B cell (primary cell): ENCODE measurements around the gene CILP2.

Experiments
- CTCF ChIP-seq: fragments of 200-600 bp; IDR thresholded peaks from one replicate; pipeline ENCODE4 v1.8.0; 2022; ENCODE audit warnings: antibody characterized with exemption, mild to moderate bottlenecking
- EZH2 ChIP-seq: IDR thresholded peaks from 2 replicates; pipeline ENCODE4 v1.6.1; 2012; ENCODE audit warnings: borderline replicate concordance, low read depth, mild to moderate bottlenecking, moderate library complexity, low read length; ENCODE audit not compliant: insufficient read depth, poor library complexity, severe bottlenecking

- TF ChIP-seq CTCF (no peak), EZH2 (no peak)
Observed at GRCh38 chr19:19508217-19508616, 29.8 kb upstream of the CILP2 start.
